ENCODE results near the gene GP9.
"Not testable (repeated sequence)": the region's sequence is repeated elsewhere in the genome, so short reads cannot be mapped to it uniquely, and the experiment has no call there.

The GP9 gene

DNA sequence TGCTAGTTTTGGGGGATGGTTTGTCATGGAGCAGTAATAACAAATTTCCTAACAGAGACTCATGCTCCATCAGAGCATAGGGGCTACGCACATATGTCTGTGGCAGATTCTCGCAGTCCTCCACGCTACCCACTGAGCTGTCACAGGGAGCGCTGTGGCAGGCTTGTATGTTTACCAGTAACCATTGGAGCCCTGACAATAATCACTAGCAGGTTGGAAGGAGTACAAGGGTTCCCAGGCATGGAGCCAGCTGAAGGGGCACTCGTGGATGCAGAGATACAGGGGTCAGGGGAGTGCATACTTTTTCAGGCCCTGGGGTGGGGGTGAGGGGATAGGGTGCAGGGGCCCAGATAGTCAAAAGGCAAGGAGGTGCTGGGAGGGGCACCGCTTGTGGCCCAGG, 7.9 kb upstream of the GP9 start:
- DNase-seq, result no peak

- DNase-seq, result no peak
Observed at GRCh38 chr3:129054605-129055104, 5.9 kb upstream of the GP9 start.

DNA sequence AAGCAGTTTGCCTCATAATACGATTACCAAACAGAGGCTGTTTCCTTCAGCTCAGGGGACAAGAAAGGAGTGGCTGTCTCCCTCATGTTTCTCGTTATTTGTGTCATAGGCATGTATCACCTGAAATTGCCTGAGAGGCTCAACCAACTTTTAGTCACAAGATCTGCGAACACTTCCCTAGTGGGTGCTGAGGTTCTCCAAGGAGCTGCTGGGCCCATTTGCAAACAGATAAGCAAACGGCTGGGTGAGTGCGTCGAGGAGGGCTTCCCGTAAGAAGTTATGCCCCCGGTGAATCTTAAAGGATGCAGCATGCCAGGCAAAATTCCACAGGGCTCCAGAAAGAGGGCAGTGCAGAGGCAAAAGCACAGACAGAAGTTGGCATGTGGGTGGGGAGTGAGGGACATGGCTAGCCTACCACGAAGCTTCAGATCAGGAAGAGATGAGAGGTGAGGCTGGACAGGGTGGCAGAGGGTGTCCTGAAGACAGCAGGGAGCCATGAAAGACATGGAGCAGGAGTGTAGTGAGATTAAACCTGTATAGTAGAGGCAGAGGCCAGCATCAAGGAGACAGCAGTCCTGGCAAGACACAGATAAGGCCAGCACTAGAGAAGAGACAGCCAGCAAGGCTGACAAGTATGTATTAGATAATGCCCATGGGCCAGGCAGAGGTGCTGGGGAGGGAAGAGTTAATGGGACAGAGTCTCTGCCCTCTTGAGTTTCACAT, 4.0 kb upstream of the GP9 start:
- DNase-seq, result no peak

DNA sequence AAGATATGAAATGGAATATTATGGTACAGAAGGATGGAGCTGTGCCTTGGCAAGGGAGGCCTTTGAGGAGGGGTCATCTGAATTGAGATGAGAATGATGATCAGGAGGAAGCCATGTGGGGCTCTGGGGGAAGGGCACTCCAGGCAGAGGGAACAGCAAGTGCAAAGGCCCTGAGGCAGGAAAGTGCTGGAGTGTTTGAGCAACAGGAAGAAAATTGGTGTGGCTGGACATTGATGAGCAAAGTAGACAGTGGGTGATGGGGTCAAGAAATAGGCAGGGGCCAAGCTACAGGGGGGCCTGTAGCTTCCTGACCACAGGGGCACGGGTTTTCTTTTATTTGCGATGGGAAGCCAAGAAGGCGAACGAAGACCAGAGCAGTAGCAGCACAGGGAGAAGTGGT, 3.3 kb upstream of the GP9 start:
- DNase-seq, result no peak

DNA sequence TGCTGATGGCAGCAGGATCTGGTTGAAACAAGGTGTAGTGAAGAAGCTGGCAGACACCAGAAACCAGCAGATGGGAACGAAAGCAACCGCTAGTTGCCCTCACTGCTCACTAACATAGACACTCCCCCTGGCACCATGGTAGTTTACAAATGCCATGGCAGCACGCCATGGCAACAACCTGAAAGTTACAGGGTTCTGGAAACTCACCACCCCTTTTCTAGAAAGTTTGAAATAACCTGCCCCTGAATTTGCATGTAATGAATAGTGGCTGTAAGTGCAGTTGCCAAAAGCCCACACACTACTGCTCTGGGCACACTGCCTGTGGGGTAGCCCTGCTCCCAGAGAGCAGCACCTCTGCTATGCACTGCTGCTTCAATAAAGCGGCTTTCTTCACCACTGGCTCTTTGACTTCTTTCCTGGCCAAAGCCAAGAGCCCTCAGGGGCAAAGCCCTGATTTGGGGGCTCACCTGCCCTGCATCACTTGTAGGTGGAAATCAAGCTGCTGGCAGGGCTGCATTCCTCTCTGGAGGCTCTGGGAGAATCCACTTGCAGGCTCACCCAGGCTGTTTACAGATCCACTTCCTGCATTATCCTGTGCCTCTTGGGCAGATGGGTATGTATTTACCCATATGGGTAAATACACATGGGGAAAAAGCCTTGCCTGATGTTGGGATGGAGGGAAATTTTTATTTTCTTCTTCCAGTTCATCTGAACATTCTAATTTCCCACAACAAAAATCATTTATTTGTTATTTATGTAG, 2.0 kb upstream of the GP9 start:
- DNase-seq, result no peak

- DNase-seq, result no peak
Observed at GRCh38 chr3:129059311-129059958, 1.1 kb upstream of the GP9 start.

DNA sequence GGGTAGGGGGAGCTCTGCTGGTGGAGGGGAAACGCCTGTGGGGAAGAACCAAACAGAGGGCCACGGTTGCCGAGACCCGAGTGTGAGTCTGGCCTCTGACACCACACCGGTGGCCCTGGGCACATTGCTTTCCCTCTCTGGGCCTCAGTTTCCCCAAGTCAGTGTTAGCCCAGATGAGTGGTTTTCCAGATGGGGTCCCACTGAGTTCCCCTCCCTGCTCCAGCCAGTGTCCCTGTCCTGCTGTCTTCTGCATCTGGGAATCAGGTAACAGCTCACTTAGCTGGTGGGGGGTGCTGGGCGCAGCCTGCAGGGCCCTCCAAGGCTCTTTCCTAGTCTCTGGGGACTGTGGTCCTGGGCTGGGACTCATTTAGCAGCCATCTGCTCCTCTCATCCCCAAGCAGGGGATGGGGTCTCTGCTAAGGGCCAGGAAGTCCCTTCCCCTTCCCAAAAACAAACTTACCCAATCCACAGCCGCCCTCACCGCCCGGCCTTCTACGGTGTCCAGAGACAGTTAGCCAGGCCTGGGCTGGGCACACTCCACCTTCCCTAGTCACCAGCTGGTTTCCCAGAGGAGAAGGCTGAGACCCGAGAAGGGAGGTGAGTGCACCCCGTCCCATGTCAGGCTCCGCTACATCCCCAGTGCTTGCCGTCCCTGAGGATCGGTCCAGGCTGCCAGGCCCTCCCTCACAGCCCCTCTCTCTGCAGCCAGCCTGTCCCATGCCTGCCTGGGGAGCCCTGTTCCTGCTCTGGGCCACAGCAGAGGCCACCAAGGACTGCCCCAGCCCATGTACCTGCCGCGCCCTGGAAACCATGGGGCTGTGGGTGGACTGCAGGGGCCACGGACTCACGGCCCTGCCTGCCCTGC, 676 bp downstream of the GP9 start:
- no peak for DNase-seq

- no peak for DNase-seq
Observed at GRCh38 chr3:129061888-129062834, 1.6 kb downstream of the GP9 start.

DNA sequence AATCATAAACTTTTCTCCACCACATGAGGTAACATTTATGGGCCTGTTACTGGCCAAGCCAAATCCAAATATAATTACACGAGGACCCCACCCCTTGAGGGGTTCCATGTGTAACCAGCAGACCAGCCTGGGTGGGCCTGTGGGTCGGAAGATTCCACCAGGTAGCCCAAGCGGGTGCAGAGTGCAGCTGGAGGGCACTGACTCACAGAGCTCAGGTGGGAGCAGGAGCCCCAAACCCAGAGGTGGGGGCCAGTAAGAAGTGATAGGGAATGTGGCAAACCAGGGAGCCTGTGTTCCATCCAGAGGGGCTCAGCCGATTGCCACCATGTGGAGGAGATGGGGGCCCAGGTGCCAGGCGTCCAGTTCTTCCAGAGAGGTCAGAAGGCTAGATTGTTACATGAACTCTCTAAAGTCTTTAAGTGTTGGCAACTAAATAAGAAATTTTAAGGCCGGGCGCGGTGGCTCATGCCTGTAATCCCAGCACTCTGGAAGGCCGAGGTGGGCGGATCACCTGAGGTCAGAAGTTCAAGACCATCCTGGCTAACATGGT, 2.6 kb downstream of the GP9 start:
- no peak for DNase-seq

DNA sequence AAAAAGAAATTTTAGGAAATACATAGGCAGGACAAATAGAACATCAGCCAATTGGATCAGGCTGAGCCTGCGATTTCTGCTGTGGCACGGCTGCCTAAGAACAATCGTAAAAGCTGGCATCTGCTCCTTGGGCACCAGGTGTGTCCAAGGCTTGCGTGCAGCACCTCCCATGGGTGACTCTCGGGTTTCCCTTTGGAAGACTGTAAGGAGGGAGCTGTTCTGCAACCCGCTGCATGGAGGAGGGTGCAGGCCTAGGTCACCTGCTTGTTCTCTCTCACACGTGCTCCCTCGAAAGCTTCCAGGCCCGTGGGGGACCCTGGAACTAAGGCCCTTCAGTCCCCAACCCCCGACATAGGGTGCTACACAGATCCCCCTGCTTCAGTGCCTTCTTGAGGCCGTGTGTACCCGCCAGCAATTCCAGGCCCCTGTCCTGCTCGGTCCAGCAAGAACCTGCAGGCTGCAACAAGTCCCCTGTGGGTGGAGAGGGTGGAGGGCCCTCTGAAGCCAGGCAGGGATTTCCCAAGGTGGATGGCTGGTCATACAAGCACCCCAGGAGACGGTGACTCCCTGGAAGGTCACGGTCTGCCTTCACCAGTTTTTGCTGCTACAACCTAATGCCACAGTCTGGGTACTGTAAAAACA, 3.4 kb downstream of the GP9 start:
- no peak for DNase-seq

DNA sequence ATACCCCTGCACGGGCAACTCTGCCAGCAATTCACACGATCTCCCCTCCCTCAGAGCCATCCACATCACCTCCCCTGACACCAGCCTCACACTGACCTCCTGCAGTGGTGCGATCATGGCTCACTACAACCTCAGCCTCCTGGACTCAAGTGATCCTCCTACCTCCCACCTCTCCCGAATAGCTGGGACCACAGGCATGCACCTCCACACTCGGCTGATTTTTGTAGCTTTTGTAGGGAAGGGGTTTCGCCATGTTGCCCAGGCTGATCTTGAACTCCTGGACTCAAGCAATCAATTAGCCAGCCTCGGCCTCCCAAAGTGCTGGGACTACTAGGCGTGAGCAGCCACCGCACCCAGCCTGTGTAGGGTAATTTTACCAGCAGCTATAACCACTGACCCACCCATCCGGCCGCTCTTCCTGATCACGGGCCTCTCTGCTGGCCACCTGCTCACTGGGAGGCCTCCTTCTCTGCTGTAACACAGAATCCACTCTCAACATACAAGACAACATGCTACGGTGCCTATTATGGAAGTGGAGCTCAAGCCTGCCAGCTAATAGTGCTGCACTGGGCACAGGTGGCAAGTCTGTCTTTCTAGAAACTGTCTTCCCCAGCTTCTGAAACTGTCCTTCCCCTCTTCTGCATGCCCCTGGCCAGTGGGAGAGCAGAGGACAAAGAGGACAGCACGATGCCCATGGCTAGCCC, 4.6 kb downstream of the GP9 start:
- no peak for DNase-seq

DNA sequence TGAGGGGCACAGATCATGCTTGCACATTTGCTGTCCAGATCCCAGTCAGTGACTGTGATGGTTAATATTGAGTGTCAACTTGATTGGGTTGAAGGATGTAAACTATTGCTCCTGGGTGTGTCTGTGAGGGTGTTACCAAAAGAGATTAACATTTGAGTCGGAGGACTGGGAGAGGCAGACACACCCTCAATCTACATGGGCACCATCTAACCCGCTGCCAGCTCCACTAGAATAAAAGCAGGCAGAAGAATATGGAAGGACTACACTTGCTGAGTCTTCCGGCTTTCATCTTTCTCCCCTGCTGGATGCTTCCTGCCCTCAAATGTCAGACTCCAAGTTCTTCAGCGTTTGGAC, 5.1 kb downstream of the GP9 start:
- DNase-seq, result no peak

DNA sequence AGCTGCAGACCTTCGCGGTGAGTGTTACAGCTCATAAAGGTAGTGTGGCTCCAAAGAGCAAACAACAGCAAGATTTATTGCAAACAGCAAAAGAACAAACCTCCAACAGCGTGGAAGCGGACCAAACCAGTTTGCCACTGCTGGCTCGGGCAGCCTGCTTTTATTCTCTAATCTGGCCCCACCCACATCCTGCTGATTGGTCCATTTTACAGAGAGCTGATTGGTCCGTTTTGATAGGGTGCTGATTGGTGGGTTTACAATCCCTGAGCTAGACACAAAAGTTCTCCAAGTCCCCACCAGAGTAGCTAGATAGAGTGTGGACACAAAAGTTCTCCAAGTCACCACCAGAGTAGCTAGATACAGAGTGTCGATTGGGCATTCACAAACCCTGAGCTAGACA, 7.1 kb downstream of the GP9 start:
- not testable (repeated sequence) for DNase-seq

DNA sequence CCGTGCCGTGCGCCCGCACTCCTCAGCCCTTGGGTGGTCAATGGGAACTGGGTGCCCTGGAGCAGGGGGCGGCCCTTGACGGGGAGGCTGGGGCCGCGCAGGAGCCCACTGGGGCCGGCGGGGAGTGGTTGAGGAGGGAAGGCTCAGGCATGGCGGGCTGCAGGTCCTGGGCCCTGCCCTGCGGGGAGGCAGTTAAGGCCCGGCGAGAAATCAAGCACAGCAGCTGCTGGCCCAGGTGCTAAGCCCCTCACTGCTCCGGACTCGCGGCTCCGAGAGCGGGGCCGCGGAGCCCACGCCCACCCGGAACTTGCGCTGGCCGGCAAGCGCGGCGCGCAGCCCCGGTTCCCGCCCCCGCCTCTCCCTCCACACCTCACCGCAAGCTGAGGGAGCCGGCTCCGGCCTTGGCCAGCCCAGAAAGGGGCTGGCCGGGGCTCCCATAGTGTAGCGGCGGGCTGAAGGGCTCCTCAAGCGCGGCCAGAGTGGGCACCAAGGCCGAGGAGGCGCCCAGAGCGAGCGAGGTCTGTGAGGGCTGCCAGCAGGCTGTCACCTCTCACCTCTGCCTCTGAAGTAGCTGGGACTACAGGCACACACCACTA, 7.8 kb downstream of the GP9 start:
- DNase-seq, result no peak

- DNase-seq, result not testable (repeated sequence)
Observed at GRCh38 chr3:129069313-129070085, 8.9 kb downstream of the GP9 start.

GRCh38 chr3:129070086-129070885, 9.7 kb downstream of the GP9 start:
- no peak for DNase-seq

DNA sequence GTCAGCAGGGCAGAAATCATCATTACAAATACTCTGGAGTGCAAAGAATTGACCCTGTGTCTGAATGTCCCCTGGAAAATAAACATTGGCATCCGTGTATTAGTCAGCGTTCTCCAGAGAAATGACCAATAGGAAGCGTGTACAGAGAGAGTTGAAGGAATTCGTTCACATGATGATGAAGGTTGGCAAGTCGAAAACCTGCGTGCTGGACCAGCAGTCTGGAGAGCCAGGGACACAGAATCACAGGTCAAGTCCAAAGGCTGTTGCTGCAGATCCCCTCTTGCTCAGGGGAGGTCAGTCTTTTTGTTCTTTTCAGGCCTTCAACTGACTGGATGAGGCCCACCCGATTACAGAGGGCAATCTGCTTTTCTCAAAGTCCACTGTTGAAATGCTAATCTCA, 16.6 kb downstream of the GP9 start:
- DNase-seq, result no peak

GRCh38 chr3:129078510-129078909, 17.9 kb downstream of the GP9 start:
- DNase-seq, result no peak
